VCaP (cell line): ENCODE measurements around the gene GPM6B.

Experiments
- H3K27ac ChIP-seq: fragments of 450-650 bp; 2 replicates; pipeline ENCODE4 v1.5.1; 2017
- TF ChIP-seq, protein P1 (sequence below): fragments of 450-650 bp; conservative IDR thresholded peaks from 2 replicates; pipeline ENCODE4 v1.5.1; 2017; ENCODE audit warnings: mild to moderate bottlenecking, moderate library complexity

GPM6B gene

GRCh38 chrX:13821738-13822137 lies 4.8 kb upstream of the GPM6B start:
- H3K27ac ChIP-seq, result no peak overlapping the region
- TF ChIP-seq, protein P1, sequence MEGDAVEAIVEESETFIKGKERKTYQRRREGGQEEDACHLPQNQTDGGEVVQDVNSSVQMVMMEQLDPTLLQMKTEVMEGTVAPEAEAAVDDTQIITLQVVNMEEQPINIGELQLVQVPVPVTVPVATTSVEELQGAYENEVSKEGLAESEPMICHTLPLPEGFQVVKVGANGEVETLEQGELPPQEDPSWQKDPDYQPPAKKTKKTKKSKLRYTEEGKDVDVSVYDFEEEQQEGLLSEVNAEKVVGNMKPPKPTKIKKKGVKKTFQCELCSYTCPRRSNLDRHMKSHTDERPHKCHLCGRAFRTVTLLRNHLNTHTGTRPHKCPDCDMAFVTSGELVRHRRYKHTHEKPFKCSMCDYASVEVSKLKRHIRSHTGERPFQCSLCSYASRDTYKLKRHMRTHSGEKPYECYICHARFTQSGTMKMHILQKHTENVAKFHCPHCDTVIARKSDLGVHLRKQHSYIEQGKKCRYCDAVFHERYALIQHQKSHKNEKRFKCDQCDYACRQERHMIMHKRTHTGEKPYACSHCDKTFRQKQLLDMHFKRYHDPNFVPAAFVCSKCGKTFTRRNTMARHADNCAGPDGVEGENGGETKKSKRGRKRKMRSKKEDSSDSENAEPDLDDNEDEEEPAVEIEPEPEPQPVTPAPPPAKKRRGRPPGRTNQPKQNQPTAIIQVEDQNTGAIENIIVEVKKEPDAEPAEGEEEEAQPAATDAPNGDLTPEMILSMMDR, result no peak

GRCh38 chrX:13816176-13816575 lies 717 bp downstream of the GPM6B start:
- TF ChIP-seq, protein P1, result no peak
- no peak overlapping the region for H3K27ac ChIP-seq

- TF ChIP-seq, protein P1, result no peak
- H3K27ac ChIP-seq, result no peak overlapping the region
Measured at GRCh38 chrX:13815664-13816063, 1.2 kb downstream of the GPM6B start.

GRCh38 chrX:13808865-13809264 lies 8.0 kb downstream of the GPM6B start:
- TF ChIP-seq, protein P1, result no peak
- no peak overlapping the region for H3K27ac ChIP-seq

GRCh38 chrX:13808293-13808692 lies 8.6 kb downstream of the GPM6B start:
- H3K27ac ChIP-seq, result no peak overlapping the region
- TF ChIP-seq, protein P1, result no peak

- TF ChIP-seq, protein P1, result peak; percentile 42
- H3K27ac ChIP-seq, result no peak overlapping the region
Measured at GRCh38 chrX:13805241-13805640, 11.7 kb downstream of the GPM6B start.

- TF ChIP-seq, protein P1, result no peak
- no peak overlapping the region for H3K27ac ChIP-seq
Measured at GRCh38 chrX:13803116-13803515, 13.8 kb downstream of the GPM6B start.

DNA sequence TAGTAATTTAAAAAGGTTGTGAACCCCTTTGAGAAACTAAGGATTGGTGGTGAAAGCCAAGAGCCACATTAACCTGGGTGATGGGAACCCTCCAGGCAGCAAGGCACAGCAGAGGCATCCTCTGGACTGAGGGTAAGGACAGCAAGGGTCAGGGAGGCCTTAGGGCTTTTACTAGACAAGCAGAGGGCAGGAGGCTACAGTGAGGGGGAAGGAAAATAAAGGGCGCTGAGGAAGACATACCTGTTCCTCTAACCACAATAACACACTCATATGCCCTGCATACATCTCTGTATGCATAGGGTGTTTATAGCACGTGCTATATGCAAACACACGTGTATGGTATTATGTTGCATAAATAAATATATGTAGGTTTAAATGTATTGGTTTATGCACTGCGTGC lies 18.7 kb downstream of the GPM6B start:
- no peak overlapping the region for H3K27ac ChIP-seq
- TF ChIP-seq, protein P1, result no peak
